Measurements from ENCODE around the gene ELOB. TPM values are rescaled to one million over a fixed set of nuclear protein-coding genes. Genes with fewer than 3 reads are reported as not detected.

Gene ELOB
- total RNA-seq, 1 donor from 2014 or later = 530 TPM

GRCh38 chr16:2767891-2768290 lies 9.2 kb downstream of the ELOB start:
- Histone ChIP-seq H3K27ac (no peak overlapping the region), H3K27me3 (no peaks in the 10 kb centered on the region), H3K36me3 (peaks cover 7 to 92% of the 10 kb centered on the region in 2 donors), H3K4me3 (no peak overlapping the region), H3K9me3 (no peaks in the 10 kb centered on the region), H3K4me1 (peaks cover 54% of the 10 kb centered on the region)
- no peak for DNase-seq (ENCODE audit: extremely low spot score in 2 of 2)
- intact Hi-C loops (cut with DNase I) = no loop called here
- TF ChIP-seq POLR2AphosphoS5 (IDR thresholded peaks at IDR 0.05; ENCODE audit: insufficient read depth in 1 of 2, low read depth in 1 of 2) = no peak
- TF ChIP-seq CTCF (IDR thresholded peaks at IDR 0.05) = no peak
- TF ChIP-seq POLR2A (IDR thresholded peaks at IDR 0.05) = no peak

GRCh38 chr16:2767140-2767731 lies 9.8 kb downstream of the ELOB start:
- Histone ChIP-seq H3K27me3 (no peaks in the 10 kb centered on the region), H3K27ac (no peak overlapping the region), H3K4me1 (peaks cover 53% of the 10 kb centered on the region), H3K4me3 (no peak overlapping the region), H3K9me3 (no peaks in the 10 kb centered on the region), H3K36me3 (peaks cover 7 to 98% of the 10 kb centered on the region in 2 donors)
- intact Hi-C loops (cut with DNase I) = no loop called here
- TF ChIP-seq POLR2AphosphoS5 (IDR thresholded peaks at IDR 0.05; ENCODE audit: insufficient read depth in 1 of 2, low read depth in 1 of 2) = no peak
- no peak for TF ChIP-seq POLR2A (IDR thresholded peaks at IDR 0.05)
- TF ChIP-seq CTCF (IDR thresholded peaks at IDR 0.05) = no peak
- no peak for DNase-seq (ENCODE audit: extremely low spot score in 2 of 2)

- H3K36me3 ChIP-seq = peaks cover 7 to 98% of the 10 kb centered on the region in 2 donors
- no peaks in the 10 kb centered on the region for H3K9me3 ChIP-seq
- no peak for TF ChIP-seq POLR2AphosphoS5 (IDR thresholded peaks at IDR 0.05; ENCODE audit: insufficient read depth in 1 of 2, low read depth in 1 of 2)
- TF ChIP-seq POLR2A (IDR thresholded peaks at IDR 0.05) = no peak
- no peak for TF ChIP-seq CTCF (IDR thresholded peaks at IDR 0.05)
- H3K4me3 ChIP-seq = no peak overlapping the region
- peaks cover 48% of the 10 kb centered on the region for H3K4me1 ChIP-seq
- DNase-seq (ENCODE audit: extremely low spot score in 2 of 2) = no peak
- H3K27me3 ChIP-seq = no peaks in the 10 kb centered on the region
- H3K27ac ChIP-seq = no peak overlapping the region
- intact Hi-C loops (cut with DNase I) = no loop called here
These were observed 10.5 kb downstream of the ELOB start for GRCh38 chr16:2766430-2767139.

GRCh38 chr16:2765462-2766404 lies 11.3 kb downstream of the ELOB start:
- no peaks in the 10 kb centered on the region for H3K9me3 ChIP-seq
- H3K36me3 ChIP-seq = peaks cover 7 to 98% of the 10 kb centered on the region in 2 donors
- intact Hi-C loops (cut with DNase I) = no loop called here
- peaks cover 40% of the 10 kb centered on the region for H3K4me1 ChIP-seq
- DNase-seq (ENCODE audit: extremely low spot score in 2 of 2) = no peak
- no peaks in the 10 kb centered on the region for H3K27me3 ChIP-seq
- TF ChIP-seq POLR2AphosphoS5 (IDR thresholded peaks at IDR 0.05; ENCODE audit: insufficient read depth in 1 of 2, low read depth in 1 of 2) = no peak
- H3K27ac ChIP-seq = no peak overlapping the region
- H3K4me3 ChIP-seq = no peak overlapping the region

- no peaks in the 10 kb centered on the region for H3K27me3 ChIP-seq
- DNase-seq (ENCODE audit: extremely low spot score in 2 of 2) = no peak
- TF ChIP-seq POLR2AphosphoS5 (IDR thresholded peaks at IDR 0.05; ENCODE audit: insufficient read depth in 1 of 2, low read depth in 1 of 2) (no peak), CTCF (IDR thresholded peaks at IDR 0.05) (no peak), POLR2A (IDR thresholded peaks at IDR 0.05) (no peak)
- intact Hi-C loops (cut with DNase I) = no loop called here
- peaks cover 4 to 98% of the 10 kb centered on the region in 2 donors for H3K36me3 ChIP-seq
- no peaks in the 10 kb centered on the region for H3K9me3 ChIP-seq
- peaks cover 29% of the 10 kb centered on the region for H3K4me1 ChIP-seq
- H3K4me3 ChIP-seq = no peak overlapping the region
- H3K27ac ChIP-seq = no peak overlapping the region
These were observed 12.4 kb downstream of the ELOB start for GRCh38 chr16:2764718-2765117.
